H1 (cell line): ENCODE measurements around the gene VSIG10L2. TPM values are rescaled to one million over a fixed set of nuclear protein-coding genes. Genes with fewer than 3 reads are reported as not detected.

ENCODE experiments used
- CTCF ChIA-PET: fragments of 300-600 bp; sonication (Branson Sonifier 250); formaldehyde crosslinking; loops from one replicate; lab custom pipeline; 2021; ENCODE audit not compliant: partially characterized antibody; lab: Charles Lee
- POLR2A ChIA-PET: fragments of 300-600 bp; sonication (Branson Sonifier 250); formaldehyde crosslinking; loops from one replicate; lab custom pipeline; 2021; ENCODE audit warnings: inconsistent platforms; ENCODE audit not compliant: partially characterized antibody; lab: Charles Lee
- DNase-seq, 2 experiments: peaks; one replicate each; pipeline versions ENCODE4 v3.0.0 to v3.0.0-alpha.2; 2010 to 2022; ENCODE audit warnings: low spot score in 2 of 2, low read depth in 1 of 2, mixed read lengths in 1 of 2
- FAIRE-seq: peaks from 2 replicates; lab custom pipeline; 2011; peaks lifted over from hg19 to GRCh38; lab: Jason Lieb, UNC
- H2AFZ ChIP-seq: 2 replicates; pipeline ENCODE4 v1.8.1; 2012; ENCODE audit warnings: low read length, inconsistent platforms
- H2AK5ac ChIP-seq: 2 replicates; pipeline ENCODE4 v1.6.1; 2013; ENCODE audit warnings: low read depth, low read length
- H2BK120ac ChIP-seq: replicated peaks from 2 replicates; pipeline ENCODE3; 2013; ENCODE audit warnings: low read depth, low read length, inconsistent platforms
- H2BK12ac ChIP-seq: 2 replicates; pipeline ENCODE4 v1.6.1; 2013; ENCODE audit warnings: low read depth, low read length
- H2BK15ac ChIP-seq: 2 replicates; pipeline ENCODE4 v1.6.1; 2013; ENCODE audit warnings: low read length
- H2BK20ac ChIP-seq: 2 replicates; pipeline ENCODE4 v1.6.1; 2013; ENCODE audit warnings: low read length
- H2BK5ac ChIP-seq: 2 replicates; pipeline ENCODE4 v1.6.1; 2013; ENCODE audit warnings: low read depth, low read length
- H3K14ac ChIP-seq: 2 replicates; pipeline ENCODE4 v1.6.1; 2013; ENCODE audit warnings: inconsistent platforms; ENCODE audit not compliant: insufficient read length
- H3K18ac ChIP-seq: 2 replicates; pipeline ENCODE4 v1.6.1; 2013; ENCODE audit warnings: low read length; ENCODE audit errors: extremely low read depth
- H3K23ac ChIP-seq: 2 replicates; pipeline ENCODE4 v1.6.1; 2013; ENCODE audit warnings: inconsistent platforms; ENCODE audit not compliant: insufficient read length
- H3K23me2 ChIP-seq: 2 replicates; pipeline ENCODE4 v1.6.1; 2013; ENCODE audit warnings: low read depth, low read length
- H3K27ac ChIP-seq: 2 replicates; pipeline ENCODE4 v1.6.1; 2011; ENCODE audit warnings: low read depth, low read length, inconsistent platforms
- H3K27me3 ChIP-seq, 4 experiments: replicated peaks in 1 of 4; 1 replicate in 1 of 4; 2 replicates in 3 of 4; pipeline versions ENCODE4 v1.6.1 to v1.8.1; 2011 to 2013; ENCODE audit warnings: low read length in 3 of 4, mild to moderate bottlenecking in 3 of 4, inconsistent platforms in 2 of 4, mixed read lengths in 2 of 4, moderate library complexity in 1 of 4; ENCODE audit not compliant: control insufficient read depth in 3 of 4, insufficient read depth in 3 of 4; ENCODE audit errors: extremely low read depth in 1 of 4
- H3K36me3 ChIP-seq, 4 experiments: 2 replicates each; pipeline versions ENCODE4 v1.6.1 to v1.8.1; 2011 to 2013; ENCODE audit warnings: mild to moderate bottlenecking in 4 of 4, low read length in 3 of 4, moderate library complexity in 2 of 4, control low read depth in 1 of 4, inconsistent platforms in 1 of 4; ENCODE audit not compliant: insufficient read depth in 4 of 4, control insufficient read depth in 2 of 4
- H3K4ac ChIP-seq: replicated peaks from 2 replicates; pipeline ENCODE3; 2013; ENCODE audit warnings: low read length, low read depth, mixed read lengths, inconsistent platforms; ENCODE audit not compliant: insufficient read length
- H3K4me1 ChIP-seq, 4 experiments: replicated peaks in 1 of 4; 1 replicate in 1 of 4; 2 replicates in 3 of 4; pipeline versions ENCODE4 v1.6.1 to v1.8.1; 2011 to 2013; ENCODE audit warnings: low read length in 3 of 4, inconsistent platforms in 2 of 4, mixed read lengths in 1 of 4; ENCODE audit not compliant: insufficient read depth in 4 of 4, control insufficient read depth in 3 of 4
- H3K4me2 ChIP-seq, 2 experiments: 2 replicates each; pipeline versions ENCODE4 v1.6.1 to v1.8.1; 2011 to 2013; ENCODE audit warnings: low read depth in 2 of 2, low read length in 2 of 2, control low read depth in 1 of 2, inconsistent platforms in 1 of 2, mild to moderate bottlenecking in 1 of 2; ENCODE audit not compliant: insufficient read depth in 1 of 2
- H3K4me3 ChIP-seq, 4 experiments: fragments of 200-600, 300-600 bp in 1 of 4; sonication (generic), shearing (Covaris generic), sonication (Bioruptor Twin) in 1 of 4; 2 replicates each; pipeline versions ENCODE4 v1.5.1 to v1.8.1; 2011 to 2016; ENCODE audit warnings: low read length in 4 of 4, low read depth in 3 of 4, control low read depth in 2 of 4, inconsistent platforms in 2 of 4, mild to moderate bottlenecking in 2 of 4, mixed read lengths in 1 of 4, moderate library complexity in 1 of 4; ENCODE audit not compliant: insufficient read depth in 2 of 4; ENCODE audit errors: extremely low read depth in 1 of 4
- H3K56ac ChIP-seq: replicated peaks from 2 replicates; pipeline ENCODE3; 2013; ENCODE audit warnings: low read depth, mild to moderate bottlenecking, mixed read lengths, low read length, inconsistent platforms; ENCODE audit not compliant: insufficient read length
- H3K79me1 ChIP-seq: 2 replicates; pipeline ENCODE4 v1.6.1; 2013; ENCODE audit warnings: low read depth, low read length, control low read depth
- H3K79me2 ChIP-seq, 2 experiments: 2 replicates each; pipeline versions ENCODE4 v1.6.1 to v1.8.1; 2012 to 2013; ENCODE audit warnings: low read length in 2 of 2, mild to moderate bottlenecking in 2 of 2, inconsistent platforms in 1 of 2; ENCODE audit not compliant: insufficient read depth in 2 of 2, control insufficient read depth in 1 of 2
- H3K9ac ChIP-seq, 4 experiments: replicated peaks in 1 of 4; 1 replicate in 1 of 4; 2 replicates in 3 of 4; pipeline versions ENCODE4 v1.6.1 to v1.8.1; 2011 to 2013; ENCODE audit warnings: low read depth in 3 of 4, low read length in 3 of 4, control low read depth in 2 of 4, mild to moderate bottlenecking in 2 of 4, moderate library complexity in 2 of 4, inconsistent platforms in 1 of 4; ENCODE audit errors: extremely low read depth in 1 of 4
- H3K9me3 ChIP-seq, 2 experiments: 2 replicates each; pipeline versions ENCODE4 v1.6.1 to v1.8.1; 2012 to 2013; ENCODE audit warnings: mild to moderate bottlenecking in 2 of 2, moderate library complexity in 2 of 2, control low read depth in 1 of 2, inconsistent platforms in 1 of 2, low read depth in 1 of 2, low read length in 1 of 2, mixed read lengths in 1 of 2; ENCODE audit not compliant: insufficient read depth in 2 of 2
- H4K20me1 ChIP-seq, 2 experiments: replicated peaks in 1 of 2; 2 replicates each; pipeline versions ENCODE3 to v1.8.1; 2011 to 2013; ENCODE audit warnings: inconsistent platforms in 2 of 2, low read length in 2 of 2, mild to moderate bottlenecking in 1 of 2; ENCODE audit not compliant: insufficient read depth in 2 of 2, control insufficient read depth in 1 of 2
- H4K5ac ChIP-seq: 2 replicates; pipeline ENCODE4 v1.6.1; 2013; ENCODE audit warnings: low read length, low read depth, mixed read lengths, inconsistent platforms; ENCODE audit not compliant: insufficient read length
- H4K8ac ChIP-seq: 2 replicates; pipeline ENCODE4 v1.8.0; 2013; ENCODE audit warnings: mild to moderate bottlenecking, moderate library complexity, low read length, inconsistent platforms; ENCODE audit not compliant: insufficient read depth; ENCODE audit errors: extremely low read depth
- H4K91ac ChIP-seq: replicated peaks from 2 replicates; pipeline ENCODE3; 2013; ENCODE audit warnings: low read length, mixed read lengths, inconsistent platforms; ENCODE audit not compliant: insufficient read length
- ASH2L ChIP-seq: fragments of 200-600, 300-600 bp; sonication (generic); IDR thresholded peaks from one replicate; pipeline ENCODE4 v1.7.1; 2017; ENCODE audit warnings: low read length
- BACH1 ChIP-seq: IDR thresholded peaks from 2 replicates; pipeline ENCODE4 v1.6.1; 2012; ENCODE audit warnings: low read length, improper control_type of control experiment
- BCL11A ChIP-seq, 2 experiments: IDR thresholded peaks; one replicate each; pipeline ENCODE4 v1.6.1; 2011; ENCODE audit warnings: low read depth in 2 of 2, low read length in 2 of 2, mild to moderate bottlenecking in 2 of 2
- CTBP2 ChIP-seq: IDR thresholded peaks from 2 replicates; pipeline ENCODE4 v1.7.0; 2011; ENCODE audit warnings: borderline replicate concordance, mild to moderate bottlenecking, moderate library complexity, mixed read lengths, low read length; ENCODE audit not compliant: insufficient read depth, insufficient read length
- EGR1 ChIP-seq: IDR thresholded peaks from 2 replicates; pipeline ENCODE4 v1.6.1; 2011; ENCODE audit warnings: low read depth, low read length, borderline replicate concordance
- GTF2F1 ChIP-seq: IDR thresholded peaks from 2 replicates; pipeline ENCODE4 v1.6.1; 2012; ENCODE audit warnings: low read depth, low read length, improper control_type of control experiment, borderline replicate concordance
- KDM5A ChIP-seq: fragments of 200-600 bp; IDR thresholded peaks from 2 replicates; pipeline ENCODE4 v1.7.1; 2012; ENCODE audit warnings: mild to moderate bottlenecking, low read length, inconsistent platforms, mixed read lengths
- POLR2A ChIP-seq, 2 experiments: IDR thresholded peaks; 1 replicate in 1 of 2; 2 replicates in 1 of 2; pipeline ENCODE4 v1.6.1; 2011; ENCODE audit warnings: low read depth in 2 of 2, low read length in 2 of 2, mild to moderate bottlenecking in 2 of 2; ENCODE audit errors: control extremely low read depth in 1 of 2
- POLR2AphosphoS5 ChIP-seq: IDR thresholded peaks from 2 replicates; pipeline ENCODE4 v1.6.1; 2011; ENCODE audit warnings: low read depth, low read length
- POU5F1 ChIP-seq: IDR thresholded peaks from 2 replicates; pipeline ENCODE4 v1.6.1; 2011; ENCODE audit warnings: low read depth, mild to moderate bottlenecking, low read length, moderate library complexity
- RBBP5 ChIP-seq: IDR thresholded peaks from 2 replicates; pipeline ENCODE4 v1.7.1; 2012; ENCODE audit warnings: low read depth, mild to moderate bottlenecking, inconsistent platforms, low read length, moderate library complexity, borderline replicate concordance
- SP2 ChIP-seq: IDR thresholded peaks from 2 replicates; pipeline ENCODE4 v1.6.1; 2012; ENCODE audit warnings: mild to moderate bottlenecking, low read length, inconsistent platforms
- SP4 ChIP-seq: IDR thresholded peaks from 2 replicates; pipeline ENCODE4 v1.6.1; 2012; ENCODE audit warnings: low read length, inconsistent platforms
- SUZ12 ChIP-seq: fragments of 200-600 bp; sonication (generic); IDR thresholded peaks from 2 replicates; pipeline ENCODE4 v1.6.1; 2012; ENCODE audit warnings: mild to moderate bottlenecking, inconsistent platforms, low read length, moderate library complexity, mixed read lengths
- WGBS, 2 experiments: shearing (Covaris generic) in 1 of 2; methylation state at CpG; one replicate each; pipeline versions ENCODE4 v1.1.6 to v1.1.7; 2013 to 2015; ENCODE audit warnings: low lambda C conversion rate in 2 of 2, mixed read lengths in 2 of 2, inconsistent platforms in 1 of 2, low coverage in 1 of 2, missing lambda C conversion rate in 1 of 2; ENCODE audit not compliant: insufficient replicate concordance in 2 of 2, insufficient coverage in 1 of 2, insufficient read length in 1 of 2; ENCODE audit errors: extremely low coverage in 1 of 2, missing lambda C conversion rate in 1 of 2; 5-methylcytosine and 5-hydroxymethylcytosine counted together
- polyA plus RNA-seq, 7 experiments: library from polyadenylated mRNA; depleted of rRNA in 3 of 7; stranded (reverse) in 5 of 7; unstranded in 2 of 7; fragments of >200 nt in 5 of 7; fragments of 200-250 nt in 2 of 7; gene quantifications; 1 replicate in 5 of 7; 2 replicates in 1 of 7; 4 replicates in 1 of 7; pipeline versions ENCODE4 v1.2.1 to v1.2.3, GENCODE V29; 2011 to 2013; ENCODE audit warnings: missing spikeins in 2 of 7, mixed read lengths in 2 of 7
- total RNA-seq: library from RNA; stranded (reverse); fragmentation: NEBNext Ultra II Directional; extraction: Animal tissue kit (Norgen Biotek cat#: 25700); gene quantifications from 2 replicates; pipeline ENCODE4 v1.2.1, GENCODE V29; 2021
- TF ChIP-seq, protein P1 (sequence below): IDR thresholded peaks from 2 replicates; pipeline ENCODE4 v1.6.1; 2012; ENCODE audit warnings: inconsistent platforms

VSIG10L2 gene
- total and polyA plus RNA-seq, 2 of the 8 experiments (the other 6 are each of a cell fraction or from before 2014, with no cell fraction given) = not detected

DNA sequence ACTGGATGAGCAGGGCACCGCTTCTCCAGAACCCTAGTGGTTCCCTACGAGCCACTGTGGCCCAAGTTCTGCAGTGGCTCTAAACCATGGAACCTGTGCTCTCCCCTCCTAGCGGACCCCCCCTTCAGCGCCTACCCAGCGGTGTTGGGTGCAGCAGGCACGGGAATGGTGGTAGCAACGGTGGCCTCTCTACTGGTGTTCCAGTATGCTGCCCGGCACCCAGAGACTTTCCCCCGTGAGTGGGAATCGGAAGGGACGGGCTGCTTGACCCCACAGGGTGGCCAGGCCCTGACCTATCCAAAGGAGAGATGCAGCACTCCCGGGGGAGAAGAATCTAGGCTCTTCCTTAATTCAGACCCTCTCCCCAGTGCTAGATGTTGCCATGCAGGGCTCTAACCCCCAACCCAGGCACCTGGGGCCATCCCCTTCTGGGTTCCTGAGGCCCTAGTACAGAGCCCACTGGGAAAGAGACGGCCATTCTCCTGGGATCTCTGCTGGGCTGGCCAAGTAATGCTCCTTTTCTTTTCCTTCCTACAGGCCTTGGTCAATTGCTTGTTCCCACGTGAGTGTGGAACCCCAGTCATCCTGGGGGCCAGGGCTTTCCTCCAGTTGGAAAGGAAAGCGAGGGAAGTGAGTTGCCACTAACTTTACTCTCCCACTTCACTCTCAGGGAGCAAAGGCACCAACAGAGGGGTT lies 9.2 kb downstream of the VSIG10L2 start:
- no peak overlapping the region for H2BK120ac ChIP-seq
- no peaks in the 10 kb centered on the region for H3K79me2 ChIP-seq
- H4K5ac ChIP-seq = no peak overlapping the region
- no peak overlapping the region for H2BK5ac ChIP-seq
- H3K4me2 ChIP-seq = no peak overlapping the region
- no peak overlapping the region for H3K27ac ChIP-seq
- H3K79me1 ChIP-seq = no peaks in the 10 kb centered on the region
- H3K14ac ChIP-seq = no peak overlapping the region
- ChIA-PET CTCF (interaction anchor here (0.6 to 9.1 kb wide), 9 partner anchors 10 to 233 kb away, joined by 3 to 65 read pairs (median 5); partner anchors contain the start of gene VSIG10L2), POLR2A (no interaction called here)
- H4K20me1 ChIP-seq = no peaks in the 10 kb centered on the region
- H2BK20ac ChIP-seq = no peak overlapping the region
- H3K4me3 ChIP-seq = no peak overlapping the region
- H3K9me3 ChIP-seq = no peaks in the 10 kb centered on the region
- H2AFZ ChIP-seq = no peak overlapping the region
- no peak overlapping the region for H3K23ac ChIP-seq
- no peaks in the 10 kb centered on the region for H3K23me2 ChIP-seq
- H4K91ac ChIP-seq = no peak overlapping the region
- no peak overlapping the region for H3K4ac ChIP-seq
- no peak overlapping the region for H3K56ac ChIP-seq
- 92% methylated on average over 15 of the region's 15 CpGs; no CpG with 5 or more reads in 1 of the 2 experiments for WGBS, 2 experiments
- no peak overlapping the region for H2BK12ac ChIP-seq
- H3K4me1 ChIP-seq = peaks cover 0 to 2% (median 0%) of the 10 kb centered on the region in 4 experiments; a peak in 2 of 7 replicates
- no peak overlapping the region for H2BK15ac ChIP-seq
- H3K18ac ChIP-seq = no peak overlapping the region
- H4K8ac ChIP-seq = no peak overlapping the region
- DNase-seq (no peak), FAIRE-seq (no peak)
- peaks cover 0 to 4% (median 3%) of the 10 kb centered on the region in 4 experiments; a peak in 3 of 8 replicates for H3K36me3 ChIP-seq
- H2AK5ac ChIP-seq = no peak overlapping the region
- H3K9ac ChIP-seq = no peak overlapping the region
- no peaks in the 10 kb centered on the region for H3K27me3 ChIP-seq
- TF ChIP-seq BACH1 (no peak), KDM5A (no peak), GTF2F1 (no peak), POU5F1 (no peak), RBBP5 (no peak), CTBP2 (no peak), SP2 (no peak), POLR2AphosphoS5 (no peak), SP4 (no peak), ASH2L (no peak), SUZ12 (no peak), BCL11A (IDR thresholded peaks at IDR 0.05; ENCODE audit: low read depth in 2 of 2, low read length in 2 of 2) (no peak), POLR2A (IDR thresholded peaks at IDR 0.05; ENCODE audit: control extremely low read depth in 1 of 2, low read depth in 2 of 2, low read length in 2 of 2) (no peak), EGR1 (no peak)
- TF ChIP-seq, protein P1, sequence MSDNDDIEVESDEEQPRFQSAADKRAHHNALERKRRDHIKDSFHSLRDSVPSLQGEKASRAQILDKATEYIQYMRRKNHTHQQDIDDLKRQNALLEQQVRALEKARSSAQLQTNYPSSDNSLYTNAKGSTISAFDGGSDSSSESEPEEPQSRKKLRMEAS = no peak
